OCI-M2 (cell line): ENCODE data around the gene CACTIN.

Experiments
- DNase-seq: peaks from one replicate; lab custom pipeline; 2025; ENCODE audit not compliant: unreplicated experiment; lab: John Stamatoyannopoulos, UW

The CACTIN gene

GRCh38 chr19:3646336-3647092, 19.9 kb upstream of the CACTIN start:
- DNase-seq = no peak

GRCh38 chr19:3645726-3646125, 19.1 kb upstream of the CACTIN start:
- no peak for DNase-seq

- DNase-seq = no peak
Observed at GRCh38 chr19:3645067-3645396, 18.4 kb upstream of the CACTIN start.

- no peak for DNase-seq
Observed at GRCh38 chr19:3644351-3645066, 17.9 kb upstream of the CACTIN start.

- DNase-seq = no peak
Observed at GRCh38 chr19:3643674-3644313, 17.2 kb upstream of the CACTIN start.

GRCh38 chr19:3642987-3643673, 16.5 kb upstream of the CACTIN start:
- no peak for DNase-seq

GRCh38 chr19:3642296-3642695, 15.7 kb upstream of the CACTIN start:
- DNase-seq = no peak

GRCh38 chr19:3641515-3642269, 15.1 kb upstream of the CACTIN start:
- no peak for DNase-seq

GRCh38 chr19:3639479-3639878, 12.9 kb upstream of the CACTIN start:
- no peak for DNase-seq

- DNase-seq = no peak
Observed at GRCh38 chr19:3638208-3639193, 11.9 kb upstream of the CACTIN start.

GRCh38 chr19:3637621-3638020, 11.0 kb upstream of the CACTIN start:
- DNase-seq = no peak

- no peak for DNase-seq
Observed at GRCh38 chr19:3636962-3637361, 10.4 kb upstream of the CACTIN start.

GRCh38 chr19:3636506-3636905, 9.9 kb upstream of the CACTIN start:
- DNase-seq = no peak

GRCh38 chr19:3634496-3635045, 8.0 kb upstream of the CACTIN start:
- no peak for DNase-seq

- DNase-seq = no peak
Observed at GRCh38 chr19:3633559-3633988, 7.0 kb upstream of the CACTIN start.

GRCh38 chr19:3632739-3633558, 6.4 kb upstream of the CACTIN start:
- no peak for DNase-seq

GRCh38 chr19:3632098-3632497, 5.5 kb upstream of the CACTIN start:
- no peak for DNase-seq

- DNase-seq = no peak
Observed at GRCh38 chr19:3631053-3631861, 4.7 kb upstream of the CACTIN start.
